NB4 (cell line): ENCODE measurements around the gene GRIK4.

ENCODE experiments used
- DNase-seq: peaks from one replicate; pipeline ENCODE4 v3.0.0; 2010; ENCODE audit warnings: low read depth
- H3K4me3 ChIP-seq: one replicate; pipeline ENCODE4 v1.5.1; 2011; ENCODE audit warnings: mild to moderate bottlenecking, low read depth, low read length, moderate library complexity
- CTCF ChIP-seq: IDR thresholded peaks from one replicate; pipeline ENCODE4 v1.5.1; 2012; ENCODE audit warnings: low read depth, low read length
- MAX ChIP-seq: IDR thresholded peaks from 2 replicates; pipeline ENCODE4 v1.6.1; 2011; ENCODE audit warnings: low read depth, low read length
- MYC ChIP-seq: IDR thresholded peaks from 2 replicates; pipeline ENCODE4 v1.6.1; 2011; ENCODE audit warnings: low read depth, low read length
- POLR2A ChIP-seq: IDR thresholded peaks from 2 replicates; pipeline ENCODE4 v1.6.1; 2011; ENCODE audit warnings: mild to moderate bottlenecking; ENCODE audit not compliant: insufficient read length; ENCODE audit errors: extremely low read depth

Gene GRIK4

DNA sequence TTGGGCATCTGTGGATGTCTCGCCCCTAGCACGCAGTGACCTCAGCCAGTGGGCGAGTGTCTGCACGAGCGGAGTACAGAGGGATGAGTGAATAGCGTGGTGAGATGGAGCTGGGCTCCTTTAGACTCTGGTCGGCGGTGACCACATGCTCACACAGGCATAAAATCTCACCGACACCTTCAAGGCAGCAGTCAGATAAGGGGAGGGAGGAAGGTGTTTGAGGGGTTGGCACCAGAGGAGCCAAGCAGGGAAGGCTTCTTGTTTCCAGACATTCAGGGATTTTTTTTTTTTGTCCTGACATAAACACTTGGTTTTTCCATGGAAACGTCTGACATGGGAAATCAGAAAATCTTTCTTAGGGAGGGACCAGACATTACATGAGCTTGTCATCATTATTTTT, 35.8 kb downstream of the GRIK4 start:
- TF ChIP-seq MYC (no peak), CTCF (no peak), MAX (no peak), POLR2A (no peak)
- no peak for DNase-seq
- H3K4me3 ChIP-seq: no peak overlapping the region

DNA sequence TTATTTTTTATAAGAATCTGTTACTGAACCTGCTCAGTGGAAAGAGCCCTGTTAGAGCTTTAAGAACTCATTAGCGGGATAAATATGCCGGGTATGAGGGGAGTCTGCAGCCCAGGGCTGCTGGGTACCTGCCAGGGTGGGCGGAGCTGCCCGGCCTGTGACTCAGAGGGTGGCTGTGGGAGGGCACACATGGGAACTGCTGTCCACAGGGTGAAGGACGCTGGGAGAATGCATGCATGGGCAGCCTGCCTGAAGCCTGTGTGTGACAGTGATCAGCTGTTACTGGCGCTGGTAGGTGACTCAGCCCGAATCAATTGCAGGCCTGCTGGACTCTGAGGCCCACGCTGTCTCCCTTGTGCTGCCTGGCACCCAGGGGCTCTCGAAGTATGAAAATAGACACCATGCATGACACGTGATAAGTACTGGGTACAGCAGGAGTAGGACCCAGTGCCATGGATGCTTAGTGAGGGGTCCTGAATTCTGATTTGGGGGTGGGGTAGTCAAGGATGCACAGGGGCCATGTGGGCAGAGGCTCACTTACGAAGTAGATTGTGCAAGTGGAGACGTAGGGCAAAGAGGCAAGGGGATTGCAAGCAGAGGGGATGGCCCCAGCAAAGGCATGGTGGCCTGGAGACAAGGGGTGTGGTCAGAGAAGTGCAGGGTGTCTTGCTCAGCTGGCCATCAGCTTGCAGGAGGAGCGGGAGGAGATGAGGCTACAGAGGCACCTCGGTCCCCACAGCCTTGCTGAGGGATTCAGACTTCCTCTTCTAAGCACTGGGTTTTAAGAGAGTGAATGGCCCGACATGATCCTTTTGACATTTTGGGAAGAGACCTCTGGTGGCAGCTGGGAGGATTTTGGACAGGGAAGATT, 36.5 kb downstream of the GRIK4 start:
- peak; percentile 68 for DNase-seq
- TF ChIP-seq CTCF: peak; percentile 20
- TF ChIP-seq POLR2A: no peak
- TF ChIP-seq MYC: no peak
- no peak overlapping the region for H3K4me3 ChIP-seq

DNA sequence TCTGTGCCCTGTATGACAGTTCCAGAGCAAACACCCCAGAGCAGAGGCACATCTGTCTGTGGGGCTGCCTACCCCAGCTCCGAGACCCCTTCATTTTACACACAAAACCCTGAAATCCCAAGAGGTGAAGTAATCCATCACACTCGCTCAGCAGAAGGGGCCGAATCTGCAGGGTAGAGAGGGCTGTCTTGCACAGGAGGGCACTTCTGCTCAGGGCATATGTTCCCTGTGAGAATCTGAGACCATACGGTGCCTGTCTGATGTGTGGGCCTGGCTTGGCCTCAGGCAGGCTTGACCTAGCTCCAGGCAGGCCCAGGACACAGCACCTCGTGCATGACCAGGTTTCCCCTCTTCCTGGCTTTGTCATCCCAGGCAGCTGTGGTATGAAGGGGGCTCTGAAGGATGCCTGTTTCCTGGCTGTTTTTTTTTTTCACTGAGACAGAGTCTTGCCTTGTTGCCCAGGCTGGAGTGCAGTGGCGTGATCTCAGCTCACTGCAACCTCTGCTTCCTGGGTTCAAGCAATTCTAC, 37.2 kb downstream of the GRIK4 start:
- TF ChIP-seq POLR2A (no peak), CTCF (no peak), MYC (no peak), MAX (no peak)
- no peak overlapping the region for H3K4me3 ChIP-seq
- DNase-seq: no peak

- TF ChIP-seq CTCF: no peak
- TF ChIP-seq MYC: no peak
- no peak for TF ChIP-seq MAX
- no peak for TF ChIP-seq POLR2A
- DNase-seq: no peak
- no peak overlapping the region for H3K4me3 ChIP-seq
Observed at GRCh38 chr11:120549346-120549745, 37.8 kb downstream of the GRIK4 start.

- H3K4me3 ChIP-seq: no peak overlapping the region
- TF ChIP-seq CTCF (no peak), MAX (no peak), MYC (no peak), POLR2A (no peak)
- DNase-seq: no peak
Observed at GRCh38 chr11:120550007-120550406, 38.5 kb downstream of the GRIK4 start.
